ENCODE results near the gene HOXA10.

The HOXA10 gene

DNA sequence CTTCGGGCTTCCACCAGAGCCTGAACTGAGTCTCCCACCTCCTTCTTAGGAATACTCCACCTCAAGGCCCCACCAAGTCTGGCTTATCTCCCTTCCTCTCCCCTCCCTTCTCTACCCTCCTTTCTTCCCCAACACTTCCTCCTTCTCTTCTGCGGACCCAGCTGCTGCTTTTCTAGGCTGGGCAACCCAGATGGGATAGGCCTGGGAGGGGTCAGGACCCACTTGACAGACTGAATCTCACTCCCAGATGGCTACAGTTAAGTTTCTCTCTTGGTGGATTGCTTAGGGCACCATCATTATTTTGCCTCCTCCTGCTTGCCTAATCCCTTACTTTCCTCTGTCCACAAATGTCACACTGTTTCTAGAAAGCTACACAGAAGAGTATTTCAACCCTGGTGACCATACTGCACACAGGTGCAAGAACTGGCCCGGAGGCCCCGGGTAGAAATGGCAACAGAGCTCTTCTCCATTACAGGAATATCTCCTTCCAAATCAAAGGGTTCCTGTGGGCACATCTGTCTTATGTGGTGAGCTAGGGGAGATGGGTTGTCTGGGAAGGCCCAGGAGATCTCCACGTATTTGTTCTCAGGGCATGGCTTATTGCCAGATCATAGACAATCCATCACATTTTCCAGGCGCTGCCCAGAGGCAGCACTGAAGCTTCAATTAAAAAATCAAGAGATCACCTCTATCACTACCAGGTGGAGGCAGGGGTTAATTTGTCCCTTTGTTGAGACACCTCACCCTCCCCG, 16.1 kb upstream of the HOXA10 start:
- peak; percentile 80 to 89 for DNase-seq

DNA sequence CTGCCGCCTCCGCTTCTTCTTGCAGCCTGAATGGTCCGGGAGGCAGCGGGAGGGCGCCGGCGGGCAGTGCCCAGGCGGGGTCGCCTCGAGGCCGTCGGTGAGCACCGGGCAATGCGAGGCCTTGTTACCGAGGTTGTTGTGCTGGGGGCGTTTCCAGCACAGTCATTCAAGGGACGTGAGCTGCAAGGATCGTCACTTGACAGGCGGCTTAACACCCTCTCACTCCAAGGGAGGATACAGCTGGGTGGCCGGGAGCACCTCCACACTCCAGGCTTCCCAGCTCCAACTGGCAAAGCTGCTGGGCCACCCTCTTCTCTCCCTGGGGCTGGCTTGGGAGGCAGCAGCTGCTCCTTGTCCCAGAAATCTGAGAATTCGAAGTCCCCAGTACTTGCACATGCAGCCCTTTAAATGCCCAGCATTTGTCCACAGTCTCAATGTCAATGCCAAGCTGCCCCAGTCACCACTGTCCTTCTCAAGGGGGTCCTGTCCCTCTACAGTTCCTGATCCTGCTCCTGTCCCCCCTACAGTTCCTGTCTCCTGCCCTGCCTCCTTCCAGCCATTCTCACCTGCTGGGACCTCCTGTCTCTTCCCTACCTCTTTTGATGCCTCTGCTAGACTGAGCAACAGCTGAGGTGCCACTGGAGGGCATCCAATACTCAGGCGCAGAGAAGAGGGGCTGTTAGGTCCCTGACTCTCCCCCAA, 15.3 kb upstream of the HOXA10 start:
- no peak for DNase-seq

DNA sequence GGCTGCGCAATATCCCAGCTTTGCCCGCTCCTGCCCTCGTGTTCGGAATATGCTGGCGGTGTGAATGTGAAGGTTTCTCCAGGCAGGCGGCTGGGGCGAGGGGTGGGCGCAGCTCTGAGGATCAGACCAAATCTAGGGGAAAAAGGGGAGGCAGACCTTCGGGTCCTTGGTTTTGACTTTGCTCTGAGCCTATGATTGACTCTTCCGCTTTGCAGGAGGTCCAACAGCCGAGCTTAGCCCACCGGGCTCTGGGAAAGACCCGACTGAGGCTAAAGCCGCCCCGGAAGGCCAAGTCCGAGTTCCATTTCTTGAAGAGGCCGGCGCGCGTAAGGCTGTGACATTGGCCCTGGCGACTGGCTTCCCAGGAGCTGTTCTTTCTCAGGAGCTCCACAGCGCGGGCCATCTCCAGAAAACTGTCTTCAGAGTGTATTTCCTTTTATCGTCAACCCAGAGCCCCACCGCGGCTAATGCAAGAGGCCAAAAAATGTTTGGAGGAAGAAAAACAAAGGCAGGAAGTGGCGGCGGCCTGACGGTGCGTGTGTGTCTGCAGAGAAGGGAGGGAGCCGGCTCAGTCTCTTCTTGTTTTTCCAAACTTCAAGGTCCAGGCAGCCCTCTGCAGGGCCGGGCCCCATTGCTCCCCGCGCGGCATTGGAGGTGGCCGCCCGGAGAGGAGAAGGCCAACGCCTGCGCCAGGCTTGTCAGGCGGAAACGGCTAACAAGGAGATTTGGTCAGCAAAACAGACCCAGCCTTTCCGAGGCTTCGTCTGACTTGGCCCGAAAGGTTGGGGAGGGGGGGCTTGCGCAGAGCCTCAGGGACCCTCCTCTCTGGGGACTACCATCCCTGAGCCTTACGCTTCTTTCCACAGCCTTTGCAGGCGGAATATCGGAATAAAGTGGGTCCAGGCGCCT, 14.5 kb upstream of the HOXA10 start:
- no peak for DNase-seq

DNA sequence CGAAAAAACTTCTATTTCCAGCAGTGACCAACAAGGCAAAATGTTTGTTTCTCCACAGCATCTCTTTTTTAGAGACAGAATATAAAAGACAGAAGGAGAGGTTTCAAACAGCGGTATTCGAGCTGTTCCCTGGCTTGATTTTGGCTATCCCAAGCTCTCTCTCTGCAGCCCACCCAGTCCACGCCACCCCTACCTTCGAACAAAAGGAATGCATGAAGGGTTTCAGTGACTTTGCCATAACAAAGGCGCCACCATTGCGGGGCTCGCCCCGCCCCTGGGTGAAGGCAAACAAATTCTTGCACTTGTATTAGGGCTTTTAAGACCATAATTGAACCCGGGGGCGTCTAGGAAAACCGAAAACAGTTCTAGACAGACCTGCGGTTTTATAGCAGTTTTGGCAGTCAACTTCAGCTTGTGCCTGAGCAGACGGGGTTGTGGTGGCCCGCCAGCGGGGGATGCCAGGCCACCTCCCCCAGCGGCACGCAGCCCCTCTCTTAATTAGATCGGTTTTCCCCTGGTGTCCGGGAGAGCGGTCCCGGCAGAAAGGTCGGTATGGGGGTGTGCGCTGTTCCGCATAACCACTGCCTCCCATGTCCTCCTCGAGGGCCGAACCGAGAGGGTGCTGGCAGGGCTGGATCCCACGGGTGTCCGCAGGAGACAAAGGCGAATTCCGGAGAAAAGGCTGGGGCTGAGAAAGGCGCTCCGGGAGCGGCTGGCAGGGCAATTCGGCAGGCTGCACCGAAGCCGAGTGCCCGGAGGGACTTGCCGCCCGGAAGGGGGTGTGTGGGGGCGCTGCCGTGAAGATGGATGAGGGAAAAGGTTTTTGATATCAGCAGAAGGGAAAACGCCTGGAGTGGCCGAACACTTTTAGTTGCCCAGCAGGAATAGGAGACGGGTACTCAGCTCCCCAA, 13.6 kb upstream of the HOXA10 start:
- no peak for DNase-seq

DNA sequence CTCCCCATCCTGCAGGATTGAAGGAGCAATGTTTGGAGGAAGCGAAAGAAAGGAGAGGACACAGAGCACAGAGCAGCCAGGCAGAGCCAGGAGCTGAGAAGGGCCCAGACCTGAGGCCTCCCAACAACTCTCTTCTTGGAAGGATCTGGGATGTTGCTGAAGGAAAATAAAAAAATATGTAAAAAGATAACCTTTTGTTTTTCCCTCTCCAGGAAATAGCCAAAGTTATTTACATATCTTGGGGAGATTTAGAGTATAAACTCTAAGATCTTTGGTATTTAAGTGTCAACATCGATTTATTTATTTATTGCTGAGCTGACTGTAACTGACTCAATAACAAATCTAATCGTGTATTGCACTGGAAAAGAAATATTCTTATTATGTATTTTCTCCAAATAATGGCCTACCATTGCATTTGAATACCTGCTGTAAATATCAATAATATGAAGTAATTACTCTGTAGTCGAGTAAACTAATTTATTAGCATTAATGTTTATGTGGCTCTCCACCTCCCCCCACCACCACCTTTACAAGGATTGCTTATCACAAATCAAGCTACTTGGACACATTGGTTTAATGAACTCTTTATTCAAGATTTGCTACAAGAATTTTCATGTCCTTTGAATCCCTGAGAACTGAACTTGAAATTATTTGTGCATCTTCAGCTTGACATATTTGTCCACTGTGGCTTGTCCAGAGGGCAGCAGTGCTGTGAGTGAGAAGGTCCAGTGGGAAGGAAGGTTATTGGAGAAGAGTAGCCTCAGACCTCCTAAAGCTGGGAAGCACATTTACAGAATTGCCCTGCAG, 12.8 kb upstream of the HOXA10 start:
- DNase-seq, result no peak

DNA sequence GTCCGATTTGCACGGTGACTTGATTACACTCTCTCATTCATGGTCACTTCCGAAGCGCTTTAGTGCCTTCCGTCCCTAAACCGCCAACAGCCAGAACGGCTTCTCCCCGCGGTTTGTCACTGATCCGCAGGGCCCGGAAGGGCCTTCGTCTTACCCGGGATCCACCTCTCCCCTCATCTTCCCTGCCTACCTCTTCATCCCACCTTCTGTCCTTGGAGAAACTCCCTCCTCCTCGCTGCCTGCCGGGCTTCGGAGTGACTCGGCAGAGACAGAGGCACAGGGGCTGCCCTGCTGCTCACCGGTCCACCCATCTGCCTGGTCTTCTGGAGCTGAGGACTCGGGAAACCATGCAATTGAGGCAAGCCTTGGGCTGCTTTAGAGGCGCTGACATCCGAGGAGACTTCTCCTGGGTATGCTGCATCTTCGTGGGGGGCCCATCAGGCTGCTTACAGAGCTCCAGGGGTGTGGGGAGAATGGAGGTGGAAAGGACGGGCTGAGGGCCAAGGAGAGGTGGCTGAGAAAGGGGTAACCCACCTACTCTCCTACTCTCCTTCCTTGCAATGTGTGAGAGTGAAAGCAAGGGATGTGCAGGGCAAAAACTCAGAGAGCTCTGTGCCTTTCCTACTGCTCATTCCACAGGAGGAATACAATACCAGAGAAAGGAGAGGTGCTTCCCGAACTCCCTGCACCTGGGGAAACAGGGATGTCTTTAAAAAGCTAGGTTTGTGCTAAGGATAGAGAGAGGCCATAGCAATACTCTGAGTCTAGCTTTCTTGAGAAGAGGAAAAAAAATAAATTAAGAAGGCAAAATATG, 11.9 kb upstream of the HOXA10 start:
- DNase-seq, result no peak

DNA sequence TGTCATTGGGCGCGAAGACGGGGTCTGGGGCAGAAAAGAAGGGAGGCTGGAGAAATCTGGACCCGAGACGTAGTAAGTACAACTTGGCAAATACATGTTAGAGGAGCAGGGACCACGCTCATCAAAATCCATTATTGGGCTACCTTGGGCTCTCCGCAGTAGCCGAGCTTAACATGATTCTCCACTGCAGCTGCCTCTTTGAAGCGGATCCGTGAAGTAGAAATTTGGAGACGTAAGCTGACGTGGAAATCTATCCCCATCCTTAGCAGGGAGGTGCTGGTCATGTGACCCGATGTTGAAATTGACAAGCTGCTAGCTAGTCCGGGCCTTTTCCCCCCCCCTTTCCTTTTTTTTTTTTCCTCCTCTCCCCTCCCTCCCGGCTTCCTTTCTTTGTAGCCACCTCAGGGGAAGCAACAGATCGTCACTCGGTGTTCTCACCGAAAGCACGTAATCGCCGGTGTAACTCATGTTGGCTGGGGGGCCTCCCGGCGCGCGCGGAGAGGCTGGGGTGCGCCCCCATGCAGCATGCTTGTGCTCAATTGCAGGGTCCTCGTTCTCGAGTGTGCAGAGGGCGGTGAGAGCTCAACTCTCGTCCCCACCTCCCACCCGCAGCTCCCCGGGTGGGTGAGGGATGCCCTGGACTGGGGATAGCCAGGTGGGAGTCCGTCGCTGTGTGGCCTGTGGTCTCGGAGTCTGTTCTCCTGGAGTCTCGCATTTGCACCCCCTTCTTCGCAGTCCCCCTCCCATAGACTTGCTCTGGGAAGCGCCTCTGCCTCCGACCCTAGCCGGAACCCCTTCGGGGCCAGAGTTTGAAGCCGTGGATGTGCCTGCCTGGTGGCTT, 11.1 kb upstream of the HOXA10 start, which contains the start of gene HOXA11:
Gene HOXA11 (minus strand): TSS at position 220 of the 841 bp plus-strand sequence. CDS start 88 bp downstream, at position 132.
- peak in 1 of 2 experiments; percentile 55 for DNase-seq

DNA sequence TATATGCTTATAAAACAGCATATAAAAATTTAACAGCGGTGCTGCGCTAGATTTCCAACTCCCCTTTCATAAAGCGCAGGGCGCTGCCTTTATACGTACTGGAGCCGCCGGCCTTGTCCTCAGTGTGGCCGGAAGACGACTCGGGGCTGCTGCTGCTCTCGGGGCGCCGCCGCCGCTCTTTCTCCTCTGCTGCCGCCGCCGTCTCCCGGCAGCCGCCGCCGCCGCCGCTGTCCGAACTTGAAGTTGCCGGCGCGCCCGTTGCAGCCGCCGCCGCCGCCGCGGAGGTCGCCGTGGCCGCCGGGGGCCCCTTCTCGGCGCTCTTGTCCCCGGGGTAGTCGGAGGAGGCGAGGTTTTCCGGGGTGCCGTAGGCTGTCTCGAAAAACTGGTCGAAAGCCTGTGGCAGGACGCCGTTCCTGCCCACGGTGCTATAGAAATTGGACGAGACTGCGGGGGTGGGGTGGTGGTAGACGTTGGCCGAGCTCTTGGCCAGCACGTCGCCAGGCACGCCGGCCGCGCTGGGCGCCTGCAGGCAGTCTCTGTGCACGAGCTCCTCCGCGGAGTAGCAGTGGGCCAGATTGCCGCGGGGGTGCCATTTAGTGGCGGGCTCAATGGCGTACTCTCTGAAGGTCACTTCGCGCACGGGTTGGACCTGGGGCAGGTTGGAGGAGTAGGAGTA, 10.4 kb upstream of the HOXA10 start:
- DNase-seq, result peak in 1 of 2 experiments; percentile 54

DNA sequence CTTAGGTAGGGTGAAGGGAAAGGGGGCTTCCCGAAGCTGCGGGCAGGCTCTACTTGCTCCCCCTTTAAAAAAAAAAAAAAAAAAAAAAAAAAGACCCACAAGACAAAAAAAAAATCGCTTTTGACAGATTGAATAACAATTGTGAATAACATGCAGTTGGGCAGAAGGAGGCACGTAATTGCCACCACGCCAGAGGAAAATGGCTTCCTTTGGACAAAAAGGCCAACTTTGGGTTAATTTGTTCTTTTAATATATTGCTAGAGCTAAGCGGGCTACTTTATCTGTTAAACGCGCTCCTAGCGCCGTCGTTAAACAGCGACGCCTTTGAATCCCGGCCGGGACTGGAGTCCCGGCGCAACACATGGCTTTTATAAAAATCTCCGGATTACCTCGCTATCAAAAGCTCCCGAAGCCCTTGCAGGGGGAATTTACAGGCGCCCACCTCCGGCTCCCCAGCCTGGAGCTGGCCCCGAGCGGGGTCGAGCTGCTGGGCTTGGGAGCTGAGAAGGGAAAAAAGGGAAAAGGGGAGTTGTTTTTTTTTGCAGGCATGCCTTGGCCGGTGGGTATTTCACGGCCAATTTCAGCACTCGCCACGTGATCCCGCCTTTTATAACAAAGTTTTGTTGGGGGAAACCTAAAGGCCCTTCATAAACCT, 9.7 kb upstream of the HOXA10 start:
- DNase-seq, result peak in 1 of 2 experiments; percentile 37

DNA sequence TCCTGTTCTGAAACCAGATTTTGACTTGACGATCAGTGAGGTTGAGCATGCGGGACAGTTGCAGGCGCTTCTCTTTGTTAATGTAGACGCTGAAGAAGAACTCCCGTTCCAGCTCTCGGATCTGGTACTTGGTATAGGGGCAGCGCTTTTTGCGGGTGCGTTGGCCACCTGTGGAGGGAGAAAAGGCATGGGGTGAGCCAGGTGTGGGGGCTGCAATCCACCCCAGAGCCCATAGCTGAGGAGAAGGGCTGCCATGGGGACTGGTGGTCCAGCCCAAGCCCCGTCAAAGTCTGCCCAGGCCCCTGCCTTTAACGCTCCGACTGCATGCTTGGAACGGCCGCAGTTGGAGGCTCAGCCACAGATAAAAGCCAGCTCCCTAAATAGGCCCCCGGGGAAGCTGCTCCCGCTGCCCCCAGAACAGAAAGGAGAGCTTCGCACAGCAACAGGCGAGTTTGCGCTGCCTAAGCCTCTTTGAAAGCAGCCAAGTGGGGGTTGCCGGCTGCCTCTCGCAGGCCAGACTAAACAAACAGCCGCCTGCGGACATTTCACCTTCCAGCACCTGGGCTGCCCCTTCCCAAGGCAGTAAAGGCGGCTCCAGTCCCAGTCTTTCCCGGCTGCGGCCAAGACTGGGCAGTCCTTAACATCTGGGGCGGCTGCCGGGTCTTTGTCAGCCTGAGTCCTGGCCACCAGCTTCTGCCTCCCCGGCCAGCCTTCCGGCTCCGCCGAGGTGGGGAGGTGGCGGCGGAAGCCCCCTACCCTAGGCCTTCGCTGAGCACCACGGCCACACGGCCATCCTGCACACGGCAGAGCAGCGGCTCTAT, 9.0 kb upstream of the HOXA10 start:
- DNase-seq, result peak; percentile 20 to 48

DNA sequence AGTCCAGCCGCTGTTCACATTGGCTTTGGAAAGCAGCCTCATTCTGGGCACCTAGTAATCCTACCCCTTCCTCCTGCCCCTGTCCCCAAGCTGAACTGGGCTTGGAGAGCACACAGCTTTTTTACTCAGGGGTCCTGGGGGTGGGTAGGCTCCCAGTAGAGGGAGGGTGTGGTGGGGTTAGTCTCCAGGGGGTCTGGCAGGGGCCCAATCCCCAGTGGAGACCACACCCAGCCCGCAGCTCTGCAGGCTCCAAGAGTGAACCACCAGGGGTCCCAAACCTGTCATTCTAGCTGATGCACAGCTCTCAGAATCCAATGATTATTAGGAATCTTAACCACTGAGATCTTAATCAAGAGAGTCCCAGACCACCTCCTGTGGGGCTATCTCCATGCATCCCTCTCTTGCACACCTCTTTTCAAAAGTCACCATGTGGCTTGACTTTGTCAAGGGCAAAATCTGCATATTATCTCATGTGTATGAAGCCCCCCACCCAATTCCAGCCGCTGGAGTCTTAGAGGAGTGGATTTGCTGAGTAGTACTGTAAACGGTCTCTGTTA, 8.2 kb upstream of the HOXA10 start:
- DNase-seq, result no peak

DNA sequence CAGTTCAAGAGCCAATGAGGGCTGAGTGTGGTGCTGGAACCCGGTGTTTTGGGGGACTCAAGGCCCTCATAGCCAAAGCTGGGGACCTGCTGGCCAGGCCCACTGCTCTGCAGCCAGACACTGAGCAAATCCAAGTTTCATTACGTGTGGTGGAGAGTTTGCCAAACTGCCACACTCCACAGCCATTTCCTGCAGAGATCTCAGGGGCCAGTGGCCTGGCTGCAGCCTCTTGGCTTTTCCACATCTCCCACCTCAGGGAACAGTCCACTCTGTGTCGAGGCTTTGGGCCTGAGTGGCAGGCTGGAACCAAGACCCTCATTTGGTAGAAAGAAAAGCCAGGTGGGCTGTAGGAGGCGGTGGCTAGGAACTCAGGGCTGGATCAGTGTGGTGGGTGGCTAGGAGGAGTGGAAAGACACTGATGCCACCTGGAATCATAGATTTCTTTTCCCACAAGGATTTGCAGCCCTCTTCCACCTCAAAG, 7.7 kb upstream of the HOXA10 start:
- no peak for DNase-seq

DNA sequence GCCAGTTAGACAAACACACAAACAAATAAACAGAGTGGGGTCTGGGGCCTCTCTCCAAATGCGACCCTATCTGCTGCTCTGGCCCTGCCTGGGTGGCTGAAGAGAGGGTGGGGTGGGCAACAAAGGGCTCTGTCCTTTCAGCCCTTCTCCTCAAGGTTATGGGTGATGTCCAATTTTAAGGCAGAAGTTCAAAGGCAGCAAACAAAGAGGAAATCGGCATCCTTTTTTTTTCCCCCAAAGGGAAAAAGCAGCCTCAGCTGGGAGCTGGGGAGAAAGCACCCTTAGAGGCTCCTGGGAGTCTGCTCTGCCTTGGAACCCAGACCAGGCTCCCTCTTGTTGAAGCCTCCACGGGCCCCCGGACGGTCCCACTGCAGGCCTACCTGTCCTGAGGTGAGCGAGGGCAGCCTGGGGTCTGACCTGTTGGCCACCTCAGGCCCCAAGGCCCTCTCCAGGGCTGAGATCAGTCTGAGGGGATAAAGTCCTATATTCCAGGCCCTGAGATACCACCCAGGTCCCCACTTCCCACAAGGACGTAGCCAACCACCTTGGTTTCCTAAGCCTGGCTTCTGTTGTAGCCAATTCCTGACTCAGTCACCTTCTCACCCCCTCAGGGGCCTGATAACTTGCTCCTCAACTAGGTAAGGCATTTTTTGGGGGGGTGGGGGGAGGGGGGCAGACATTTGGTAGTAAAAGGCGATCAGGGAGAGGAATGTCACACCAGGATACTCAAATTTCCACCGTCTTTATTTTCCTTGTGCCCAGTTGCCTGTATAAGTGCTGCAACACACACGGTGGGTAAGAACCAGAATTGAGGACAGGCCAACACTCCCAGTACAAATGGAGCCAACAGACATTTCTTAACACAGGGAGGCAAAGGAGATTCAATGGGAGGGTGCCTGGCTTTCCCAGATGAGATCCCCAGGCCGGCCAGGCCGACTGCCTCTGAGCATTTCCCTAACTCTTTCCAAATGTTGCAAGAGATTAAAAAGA, 6.6 kb upstream of the HOXA10 start:
- no peak for DNase-seq

DNA sequence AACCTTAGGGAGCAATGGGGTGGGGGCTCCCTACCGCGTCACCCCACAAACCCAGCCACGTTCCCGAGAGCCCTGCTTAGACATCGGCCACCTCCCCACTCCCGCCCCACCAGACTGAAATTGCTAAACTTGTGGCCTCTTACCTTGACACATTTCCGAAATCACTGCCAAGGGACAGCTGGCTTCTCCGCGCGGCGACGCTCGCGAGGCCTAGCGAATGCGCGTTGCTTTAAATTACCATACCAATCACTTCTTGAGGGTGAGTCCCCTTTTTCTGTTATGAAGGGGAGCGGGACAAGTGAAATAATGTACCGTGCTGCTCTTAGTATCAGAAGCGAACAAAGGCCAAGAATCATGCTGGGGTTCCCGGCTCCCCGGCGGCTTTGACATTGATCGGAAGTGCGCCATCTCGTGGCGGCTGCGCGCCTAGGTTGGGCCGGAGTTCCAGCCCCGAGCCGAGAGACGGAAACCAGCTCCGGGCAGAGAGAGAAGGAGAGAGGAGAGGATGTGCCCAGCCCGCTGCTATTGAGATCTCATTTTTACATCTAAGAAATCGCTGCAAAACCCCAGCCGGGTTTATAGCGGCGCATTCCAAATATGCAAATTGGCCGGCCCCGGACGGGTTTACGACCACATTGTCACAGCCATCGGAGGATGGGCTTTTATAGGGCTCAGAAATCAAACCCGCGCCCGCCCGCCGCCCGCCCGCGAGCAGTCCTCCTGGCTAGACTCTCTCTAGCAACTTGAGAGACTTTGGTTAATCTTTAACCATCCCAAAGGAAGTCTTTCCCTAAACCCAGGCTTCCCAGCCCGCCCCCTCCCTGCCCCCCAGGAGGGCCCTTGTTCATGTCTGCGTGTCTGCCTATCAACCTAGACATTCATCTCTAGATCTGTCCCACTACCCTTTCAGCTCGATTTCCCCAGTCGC, 5.6 kb upstream of the HOXA10 start:
- peak; percentile 34 to 60 for DNase-seq
